Measurements from ENCODE around the gene AP1S2.

Gene AP1S2

GRCh38 chrX:15890463-15890862, 35.9 kb upstream of the AP1S2 start:
- Histone ChIP-seq H3K27ac (no peak overlapping the region), H3K79me2 (ENCODE audit: insufficient read depth, low read depth) (no peaks in the 10 kb centered on the region), H3K36me3 (ENCODE audit: insufficient read depth) (no peaks in the 10 kb centered on the region), H3K4me2 (no peak overlapping the region), H3K4me1 (ENCODE audit: low read depth, poor library complexity, severe bottlenecking) (no peaks in the 10 kb centered on the region), H3K27me3 (ENCODE audit: insufficient read depth, low read depth) (no peaks in the 10 kb centered on the region), H3K4me3 (IDR thresholded peaks at IDR 0.05; ENCODE audit: insufficient read depth, low read depth, low read length) (no peak overlapping the region), H2AFZ (ENCODE audit: low read depth) (no peak overlapping the region), H3K9ac (no peak overlapping the region), H4K20me1 (ENCODE audit: insufficient read depth) (no peaks in the 10 kb centered on the region)
- no peak for TF ChIP-seq CTCF (conservative IDR thresholded peaks at IDR 0.05; ENCODE audit: low read depth, low read length)

- Histone ChIP-seq H3K9ac (no peak overlapping the region), H4K20me1 (ENCODE audit: insufficient read depth) (no peaks in the 10 kb centered on the region), H2AFZ (ENCODE audit: low read depth) (no peak overlapping the region), H3K27ac (no peak overlapping the region), H3K36me3 (ENCODE audit: insufficient read depth) (no peaks in the 10 kb centered on the region), H3K27me3 (ENCODE audit: insufficient read depth, low read depth) (no peaks in the 10 kb centered on the region), H3K4me1 (ENCODE audit: low read depth, poor library complexity, severe bottlenecking) (no peaks in the 10 kb centered on the region), H3K4me3 (IDR thresholded peaks at IDR 0.05; ENCODE audit: insufficient read depth, low read depth, low read length) (no peak overlapping the region), H3K79me2 (ENCODE audit: insufficient read depth, low read depth) (no peaks in the 10 kb centered on the region), H3K4me2 (no peak overlapping the region)
- no peak for TF ChIP-seq CTCF (conservative IDR thresholded peaks at IDR 0.05; ENCODE audit: low read depth, low read length)
Measured at GRCh38 chrX:15888062-15888461, 33.4 kb upstream of the AP1S2 start.

GRCh38 chrX:15883540-15883863, 28.9 kb upstream of the AP1S2 start:
- no peak overlapping the region for H3K4me3 ChIP-seq (IDR thresholded peaks at IDR 0.05; ENCODE audit: insufficient read depth, low read depth, low read length)
- H2AFZ ChIP-seq (ENCODE audit: low read depth): no peak overlapping the region
- no peak for TF ChIP-seq CTCF (conservative IDR thresholded peaks at IDR 0.05; ENCODE audit: low read depth, low read length)
- no peak overlapping the region for H3K9ac ChIP-seq
- H3K27ac ChIP-seq: no peak overlapping the region
- no peaks in the 10 kb centered on the region for H3K27me3 ChIP-seq (ENCODE audit: insufficient read depth, low read depth)
- H3K79me2 ChIP-seq (ENCODE audit: insufficient read depth, low read depth): no peaks in the 10 kb centered on the region
- H3K36me3 ChIP-seq (ENCODE audit: insufficient read depth): no peaks in the 10 kb centered on the region
- no peak overlapping the region for H3K4me2 ChIP-seq
- no peaks in the 10 kb centered on the region for H4K20me1 ChIP-seq (ENCODE audit: insufficient read depth)
- no peaks in the 10 kb centered on the region for H3K4me1 ChIP-seq (ENCODE audit: low read depth, poor library complexity, severe bottlenecking)

- Histone ChIP-seq H3K79me2 (ENCODE audit: insufficient read depth, low read depth) (no peaks in the 10 kb centered on the region), H3K36me3 (ENCODE audit: insufficient read depth) (no peaks in the 10 kb centered on the region), H3K4me3 (IDR thresholded peaks at IDR 0.05; ENCODE audit: insufficient read depth, low read depth, low read length) (no peak overlapping the region), H2AFZ (ENCODE audit: low read depth) (no peak overlapping the region), H3K4me1 (ENCODE audit: low read depth, poor library complexity, severe bottlenecking) (no peaks in the 10 kb centered on the region), H3K27me3 (ENCODE audit: insufficient read depth, low read depth) (no peaks in the 10 kb centered on the region), H4K20me1 (ENCODE audit: insufficient read depth) (no peaks in the 10 kb centered on the region), H3K4me2 (no peak overlapping the region), H3K9ac (no peak overlapping the region), H3K27ac (no peak overlapping the region)
- no peak for TF ChIP-seq CTCF (conservative IDR thresholded peaks at IDR 0.05; ENCODE audit: low read depth, low read length)
Measured at GRCh38 chrX:15882704-15883539, 28.3 kb upstream of the AP1S2 start.
